HT-29 (cell line): Measurements from ENCODE around the gene KRT36. TPM values are rescaled to one million over a fixed set of nuclear protein-coding genes. Genes with fewer than 3 reads are reported as not detected.
A peak's percentile ranks its signal among the peaks of the same experiment; 100 is the strongest.

Experiments used
- DNase-seq: peaks from one replicate; pipeline ENCODE4 v3.0.0-alpha.2; 2015; ENCODE audit warnings: low spot score
- total RNA-seq: library from RNA; depleted of rRNA; stranded (reverse); fragments of >200 nt; shearing (Covaris generic); gene quantifications from 2 replicates; pipeline ENCODE4 v1.2.3, GENCODE V29; 2014; rRNA removed

The KRT36 gene
- not detected in 2 replicates for total RNA-seq

DNA sequence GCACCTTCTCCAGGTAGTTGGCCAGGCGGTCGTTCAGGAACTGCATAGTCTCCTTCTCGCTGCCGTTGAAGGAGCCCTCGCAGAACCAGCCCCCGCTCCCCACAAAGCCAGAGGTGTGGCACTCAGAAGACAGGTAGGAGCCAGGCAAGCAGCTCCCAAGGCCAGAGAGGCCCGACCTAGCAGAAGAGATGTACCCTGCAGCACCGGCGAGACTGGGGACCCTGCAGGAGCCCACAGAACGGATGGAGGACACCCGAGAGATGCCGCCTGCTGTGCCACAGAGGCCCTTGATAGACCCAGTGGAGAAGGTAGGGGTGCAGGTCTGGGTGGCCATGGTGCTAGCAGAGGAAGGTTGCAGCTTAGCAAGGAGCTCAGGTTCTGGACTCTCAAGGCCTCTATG, at the start of gene KRT36:
Gene KRT36 (minus strand): TSS at position 380 of the 400 bp plus-strand sequence. CDS start 46 bp downstream, at position 334.
- no peak for DNase-seq

DNA sequence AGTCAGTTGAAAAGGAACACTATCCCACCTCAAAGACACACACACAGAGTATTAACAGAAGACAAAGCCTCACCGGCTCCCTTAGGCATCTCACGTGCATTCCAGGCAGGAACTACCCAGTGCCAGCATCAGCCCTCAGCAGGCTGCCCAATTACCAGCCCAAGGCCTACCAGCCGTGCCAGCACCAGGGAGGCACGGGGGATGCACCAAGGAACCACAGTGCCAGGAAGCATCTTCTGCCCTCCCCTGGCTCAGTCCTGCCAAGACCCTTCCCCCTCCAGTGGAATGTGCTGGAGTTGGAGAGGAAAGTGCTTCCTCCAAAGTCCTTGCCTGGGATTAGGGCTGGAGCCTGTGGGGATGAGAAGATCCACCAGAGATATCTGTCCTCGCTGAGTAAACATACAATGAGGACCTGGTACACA, 49.4 kb upstream of the KRT36 start:
- DNase-seq = no peak

DNA sequence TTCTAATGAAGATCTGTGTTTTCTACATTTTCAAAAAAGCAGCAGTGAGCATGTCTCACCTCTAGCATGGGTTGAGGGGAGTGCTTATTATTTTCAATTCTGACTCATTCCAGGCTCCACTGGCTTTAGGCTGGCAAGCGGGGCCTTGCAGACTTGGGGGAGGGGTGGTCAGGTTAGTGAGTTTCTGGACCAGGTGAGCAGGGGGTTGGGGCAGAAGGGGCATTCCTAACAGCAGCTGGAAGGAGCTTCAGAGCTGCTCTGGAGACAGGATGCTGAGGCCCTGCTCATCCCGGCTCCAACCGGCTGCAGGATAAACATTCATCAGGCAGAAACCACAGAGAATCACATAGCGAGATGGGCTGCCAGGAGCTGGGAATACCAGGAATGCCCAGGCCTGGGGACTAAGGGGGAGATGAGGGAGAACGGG, 48.9 kb upstream of the KRT36 start:
- no peak for DNase-seq

DNA sequence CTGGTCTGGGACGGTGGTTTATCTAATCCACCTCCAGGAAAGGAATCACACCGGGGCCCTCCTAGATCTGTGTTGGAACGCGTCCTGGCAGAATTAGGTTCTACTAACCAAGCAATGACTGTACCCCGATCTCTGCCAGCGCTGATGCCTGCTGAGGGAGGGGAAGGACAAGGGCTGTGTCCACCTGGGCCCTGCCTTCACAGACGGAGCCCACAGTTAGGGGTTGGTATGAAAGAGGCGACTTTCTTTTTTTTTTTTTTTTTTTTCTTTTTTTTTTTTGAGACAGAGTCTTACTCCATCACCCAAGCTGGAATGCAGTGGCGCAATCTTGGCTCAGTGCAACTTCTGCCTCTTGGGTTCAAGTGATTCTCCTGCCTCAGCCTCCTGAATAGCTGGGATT, 48.3 kb upstream of the KRT36 start:
- DNase-seq = no peak

DNA sequence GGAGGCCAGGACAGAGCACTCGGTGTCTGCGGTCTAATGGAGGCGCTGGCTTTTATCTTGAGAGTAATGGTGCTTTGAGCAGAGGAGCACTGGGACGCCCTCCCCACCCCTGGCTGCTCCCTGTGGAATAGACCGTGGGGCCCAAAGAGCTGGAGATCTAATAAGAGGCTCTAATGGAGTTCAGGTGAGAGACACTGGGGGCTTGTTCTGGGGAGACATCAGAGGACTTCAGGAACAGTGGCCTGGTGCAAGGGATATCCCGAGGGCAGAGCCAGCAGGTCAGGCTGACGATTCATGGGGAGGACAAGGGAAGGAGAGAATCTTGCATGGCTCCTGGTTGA, 47.9 kb upstream of the KRT36 start:
- no peak for DNase-seq

DNA sequence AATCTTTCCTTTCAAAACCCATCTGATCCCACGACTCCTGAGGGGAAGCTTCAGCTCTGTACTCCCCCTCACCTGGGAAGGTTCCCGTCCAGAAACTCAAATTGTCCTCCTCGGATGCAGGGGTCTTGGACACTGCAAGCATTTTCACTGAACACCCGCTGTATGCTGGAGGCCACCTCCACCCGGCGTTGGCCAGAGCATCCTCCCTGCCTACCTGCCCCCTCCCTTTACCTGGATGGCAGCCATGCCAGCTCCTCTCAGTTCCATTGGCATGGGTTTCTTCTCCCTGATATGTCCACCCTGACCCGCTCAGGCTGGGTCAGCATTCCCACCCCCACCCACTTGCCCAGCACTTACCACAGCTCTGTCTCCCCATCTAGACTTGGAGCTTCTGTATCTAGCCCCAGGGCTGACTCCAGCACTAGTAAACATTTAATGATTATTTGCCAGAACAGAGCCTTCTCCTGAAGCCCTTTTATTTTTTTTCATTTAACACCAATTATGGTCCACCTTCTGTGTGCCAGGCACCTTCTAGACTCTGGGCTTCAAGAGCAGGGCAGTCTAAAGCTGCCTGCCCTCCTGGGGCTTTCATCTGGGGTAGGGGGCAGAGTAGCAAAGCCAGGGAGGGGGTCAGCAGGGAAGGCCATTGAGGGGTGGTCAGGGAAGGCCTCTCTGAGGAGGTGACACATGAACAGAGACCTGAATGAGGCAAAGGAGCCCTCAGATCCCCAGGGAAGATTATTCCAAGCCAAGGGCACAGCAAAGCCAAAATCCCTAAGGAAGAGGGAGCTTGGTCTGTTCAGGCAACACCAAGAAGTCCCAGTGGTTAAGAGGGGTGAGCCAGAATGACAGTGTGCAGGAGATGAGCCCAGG, 47.3 kb upstream of the KRT36 start:
- no peak for DNase-seq

DNA sequence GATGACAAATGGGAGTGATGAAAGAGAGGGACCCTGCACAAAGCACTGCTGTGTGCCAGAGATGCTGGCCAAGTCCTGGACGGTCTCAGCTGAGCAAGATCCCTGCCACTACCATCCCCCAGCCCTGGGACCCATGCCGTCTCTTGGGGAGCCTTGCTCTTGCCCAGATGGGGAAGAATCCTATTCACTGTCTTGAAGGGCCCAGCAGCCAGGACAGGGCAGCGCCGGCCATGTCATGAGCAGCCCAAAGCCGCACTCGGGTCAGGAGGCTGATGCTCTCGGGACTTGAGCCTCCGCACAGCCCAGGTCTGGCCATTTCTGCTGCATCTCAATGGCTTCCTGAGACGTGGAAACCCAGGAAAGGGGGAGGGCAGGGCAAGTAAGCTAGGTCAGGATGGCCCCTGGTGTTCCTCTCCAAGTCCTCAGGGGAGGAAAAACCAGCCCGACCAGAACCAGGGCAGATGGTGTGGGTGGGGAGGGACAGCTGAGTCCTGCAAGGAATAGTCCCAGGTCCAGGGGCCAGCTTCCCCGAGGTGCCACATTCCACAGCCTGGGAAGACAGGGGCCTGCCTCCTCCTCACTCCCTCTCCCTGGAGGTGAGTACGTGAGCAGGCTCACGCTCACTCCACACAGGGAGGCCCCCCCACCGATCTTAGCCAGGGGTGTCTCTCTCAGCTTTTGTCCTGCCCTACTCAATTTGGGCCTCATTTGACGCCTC, 46.2 kb upstream of the KRT36 start:
- peak; percentile 89 for DNase-seq

DNA sequence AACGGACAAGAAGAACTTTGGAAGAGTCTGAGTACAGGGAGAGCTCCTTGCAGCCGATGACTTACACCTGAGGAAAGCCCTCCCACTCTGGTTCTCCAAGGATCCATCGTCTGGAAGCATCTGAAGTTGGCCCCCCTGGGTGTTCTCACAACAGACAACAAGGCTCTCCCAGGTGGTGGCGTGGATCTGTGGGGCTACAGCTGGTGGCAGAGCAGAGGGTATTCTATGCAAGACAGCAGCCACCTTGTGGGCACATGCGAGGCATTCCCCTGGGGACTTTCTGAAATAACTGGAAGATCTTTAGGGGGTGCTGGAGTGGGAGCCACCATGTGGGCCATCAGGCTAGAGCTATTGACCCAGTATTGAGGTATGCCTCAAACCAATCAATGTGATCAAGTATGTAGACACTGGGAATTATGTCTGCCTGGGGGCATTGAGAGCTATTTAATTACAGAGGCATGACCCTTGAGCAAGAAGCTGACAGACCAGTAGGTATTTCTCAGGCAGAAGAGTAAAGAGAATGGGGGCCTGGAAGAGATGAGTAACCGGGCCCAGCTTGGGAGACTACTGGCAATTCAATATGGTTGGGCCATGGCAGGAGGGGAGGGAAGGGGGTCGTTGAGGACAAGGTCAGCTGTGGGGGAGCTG, 45.3 kb upstream of the KRT36 start:
- DNase-seq = no peak

DNA sequence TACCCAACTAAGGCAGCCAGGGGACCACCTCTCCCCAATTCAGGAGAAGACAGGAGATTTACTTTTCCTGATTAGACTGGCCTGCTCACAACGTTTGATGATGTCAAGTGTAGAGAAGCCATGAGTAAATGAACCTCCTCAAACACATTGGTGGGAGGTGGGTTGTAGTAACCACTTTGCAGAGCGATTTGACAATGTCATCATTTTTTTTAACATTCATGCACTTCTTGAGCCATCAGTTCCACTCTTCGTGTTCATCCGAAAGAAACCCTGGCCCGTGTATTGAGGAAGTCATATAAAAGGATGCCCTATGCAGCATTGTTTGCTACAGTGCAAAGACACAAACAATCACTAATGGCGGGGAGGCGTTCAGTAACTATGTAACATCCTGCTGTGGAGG, 43.9 kb upstream of the KRT36 start:
- DNase-seq = no peak

DNA sequence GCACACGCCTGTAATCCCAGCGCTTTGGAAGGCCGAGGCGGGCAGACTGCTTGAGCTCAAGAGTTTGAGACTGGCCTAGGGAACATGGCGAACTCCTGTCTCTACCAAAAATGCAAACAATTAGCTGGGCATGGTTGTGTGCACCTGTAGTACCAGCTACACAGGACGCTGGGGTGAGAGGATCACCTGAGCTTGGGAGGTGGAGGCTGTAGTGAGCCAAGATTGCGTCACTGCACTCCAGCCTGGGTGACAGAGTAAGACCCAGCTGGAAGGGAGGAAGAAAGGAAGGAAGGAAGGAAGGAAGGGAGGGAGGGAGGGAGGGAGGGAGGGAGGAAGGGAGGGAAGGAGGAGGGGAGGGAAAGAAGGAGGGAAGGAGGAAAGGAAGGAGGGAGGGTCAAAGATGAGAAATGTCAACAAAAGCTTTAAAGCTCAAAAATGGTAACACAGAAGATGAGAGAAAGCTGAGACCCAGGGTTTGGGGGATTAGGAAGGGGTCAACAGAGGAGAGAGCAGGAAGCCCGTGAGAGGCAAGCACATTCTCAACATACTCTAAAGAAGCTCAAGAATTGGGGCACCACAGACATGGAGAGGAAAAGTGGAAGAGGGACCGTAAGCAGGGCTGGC, 43.3 kb upstream of the KRT36 start:
- no peak for DNase-seq

DNA sequence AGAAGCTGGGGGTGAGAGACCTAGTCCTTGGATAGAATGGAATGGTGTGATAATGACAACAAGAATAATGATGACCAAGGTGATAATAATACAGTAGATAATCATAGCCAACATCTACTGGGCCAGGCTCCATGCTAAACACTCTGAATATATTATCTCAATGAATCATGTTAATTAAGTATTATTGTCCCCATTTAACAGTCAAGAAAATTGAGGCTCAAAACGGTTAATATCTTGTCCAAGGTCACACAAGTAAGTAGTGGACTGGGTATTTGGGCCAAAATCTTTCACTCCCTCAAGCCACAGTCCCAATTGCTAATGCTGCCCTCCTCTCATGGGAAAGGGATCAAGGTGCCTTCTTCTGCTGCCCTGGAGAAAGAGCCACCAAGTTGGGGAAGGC, 42.3 kb upstream of the KRT36 start:
- DNase-seq = no peak

DNA sequence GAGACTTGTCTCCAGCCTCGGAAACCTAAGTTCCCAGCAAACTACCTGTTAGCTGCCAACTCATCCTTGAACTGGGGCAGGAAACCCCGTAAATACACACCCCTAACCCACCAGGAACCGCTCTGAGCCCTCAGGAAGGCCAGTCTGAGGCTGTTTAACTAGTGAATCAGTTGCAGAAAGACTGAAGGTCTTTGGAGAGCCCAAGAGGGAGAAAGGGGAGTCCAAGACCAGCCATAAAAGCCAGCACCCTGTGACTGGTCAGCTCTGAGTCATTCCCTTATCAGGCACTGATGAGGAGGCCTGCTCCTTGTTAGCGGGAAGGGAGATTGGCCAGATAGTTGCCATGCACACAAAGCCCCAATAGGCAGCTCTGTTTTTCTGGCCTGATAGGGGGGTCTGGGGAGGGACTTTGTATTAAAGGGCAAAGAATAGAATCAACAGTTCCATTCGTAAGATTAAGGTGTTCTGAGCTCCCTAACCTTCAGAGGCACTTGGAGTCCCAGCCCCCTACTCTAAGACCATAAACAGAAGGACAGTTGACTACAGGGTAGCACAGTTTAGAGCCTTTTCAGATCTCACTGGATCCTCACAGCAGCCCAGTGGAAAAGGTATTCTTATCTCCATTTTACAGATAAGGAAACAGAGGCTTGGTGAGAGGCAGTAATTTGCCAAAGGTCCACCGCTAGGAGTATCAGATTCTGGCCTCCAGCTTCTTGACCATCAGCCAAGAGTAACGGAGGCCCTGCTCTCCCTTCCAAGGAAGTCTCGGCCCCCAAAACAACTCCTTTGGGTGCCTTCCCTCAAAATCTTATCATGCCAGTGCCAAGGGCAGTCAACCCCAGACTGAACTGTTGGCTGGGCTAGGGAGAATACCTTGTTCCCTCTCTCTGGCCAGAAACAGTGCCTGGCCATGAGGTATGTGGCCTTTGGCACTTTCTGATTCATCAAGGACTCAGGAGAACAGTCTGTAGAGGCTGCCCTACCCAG, 40.6 kb upstream of the KRT36 start:
- peak; percentile 95 for DNase-seq

DNA sequence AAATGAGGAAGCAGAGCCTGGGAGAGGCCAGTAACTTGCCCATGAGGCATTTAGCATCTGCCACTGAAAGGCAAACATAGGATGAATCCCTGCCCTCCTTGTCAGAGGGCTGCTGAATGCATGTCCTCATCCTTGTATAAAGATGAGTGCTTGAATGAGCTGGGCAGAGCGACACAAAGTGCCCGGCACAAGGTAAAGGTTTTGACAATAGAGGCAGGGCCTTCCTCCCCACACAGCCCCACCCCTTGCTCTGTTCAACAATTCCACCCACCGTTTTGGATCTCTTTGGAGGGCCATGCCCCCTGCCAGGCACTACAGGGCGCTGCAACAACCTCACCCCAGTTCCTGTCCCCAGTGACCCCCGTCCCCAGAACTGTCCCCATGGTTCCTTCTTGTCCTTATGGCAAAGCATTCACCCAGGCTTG, 39.8 kb upstream of the KRT36 start:
- DNase-seq = peak; percentile 51

DNA sequence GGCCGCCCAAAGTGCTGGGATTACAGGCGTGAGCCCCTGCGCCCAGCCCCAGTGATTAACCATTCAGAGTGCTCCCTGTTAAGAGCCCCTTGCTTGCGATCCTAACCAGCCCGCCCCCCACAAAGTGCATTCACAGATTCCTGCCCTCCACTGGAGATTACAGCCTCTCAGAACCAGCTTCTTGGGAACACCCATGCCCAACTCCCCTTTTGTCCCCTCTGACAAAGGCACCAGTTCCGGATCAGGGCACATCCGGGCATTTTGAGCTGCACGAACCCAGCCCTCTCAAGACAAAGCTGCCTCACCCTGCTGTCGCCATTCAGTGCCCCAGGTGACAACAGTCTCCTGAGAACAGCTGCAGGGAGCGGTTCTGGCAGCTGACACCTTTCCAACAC, 39.2 kb upstream of the KRT36 start:
- DNase-seq = peak; percentile 41

DNA sequence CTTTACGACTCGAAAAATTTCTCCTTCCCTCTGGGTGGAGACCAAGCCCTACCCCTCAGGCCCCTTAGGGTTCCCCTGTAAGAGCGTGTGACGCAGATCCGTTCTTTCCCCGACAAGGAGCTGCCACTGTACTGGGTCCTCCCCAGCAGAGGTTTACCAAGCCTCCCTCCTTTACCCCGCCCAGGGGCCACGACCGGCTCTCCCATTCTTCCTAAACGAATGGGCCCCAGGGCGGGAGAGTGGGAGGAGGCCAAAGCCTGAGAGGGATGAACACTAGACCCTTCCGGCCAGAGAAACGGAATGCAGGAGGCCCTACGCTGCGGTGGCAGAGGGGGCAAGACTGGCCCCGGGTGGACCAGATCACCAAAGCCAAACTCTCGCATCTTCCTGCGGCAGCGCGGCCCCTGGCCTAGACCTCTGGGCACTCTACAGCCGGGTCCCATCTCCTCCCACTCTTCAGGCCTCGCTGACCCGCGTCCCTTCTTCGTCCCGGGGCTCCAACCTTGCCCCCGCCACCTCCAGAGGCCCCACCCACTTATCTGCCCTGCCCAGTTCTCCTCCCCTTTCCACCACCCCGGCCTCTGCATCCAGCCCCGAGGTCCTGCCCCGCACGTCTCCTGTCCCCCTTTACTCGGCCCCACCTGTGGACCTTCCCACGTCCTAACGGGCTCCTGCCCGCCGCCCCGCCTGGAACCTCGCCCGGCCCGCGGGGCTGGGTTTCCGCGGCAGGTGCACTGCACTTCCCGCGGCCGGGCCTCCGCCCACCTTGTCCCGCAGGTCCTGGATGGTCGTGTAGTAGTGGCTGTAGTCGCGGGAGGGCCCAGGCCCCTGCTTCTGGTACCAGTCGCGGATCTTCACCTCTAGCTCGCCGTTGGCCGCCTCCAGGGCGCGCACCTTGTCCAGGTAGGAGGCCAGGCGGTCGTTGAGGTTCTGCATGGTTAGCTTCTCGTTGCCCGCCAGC, 37.6 kb upstream of the KRT36 start:
- peak; percentile 57 for DNase-seq

DNA sequence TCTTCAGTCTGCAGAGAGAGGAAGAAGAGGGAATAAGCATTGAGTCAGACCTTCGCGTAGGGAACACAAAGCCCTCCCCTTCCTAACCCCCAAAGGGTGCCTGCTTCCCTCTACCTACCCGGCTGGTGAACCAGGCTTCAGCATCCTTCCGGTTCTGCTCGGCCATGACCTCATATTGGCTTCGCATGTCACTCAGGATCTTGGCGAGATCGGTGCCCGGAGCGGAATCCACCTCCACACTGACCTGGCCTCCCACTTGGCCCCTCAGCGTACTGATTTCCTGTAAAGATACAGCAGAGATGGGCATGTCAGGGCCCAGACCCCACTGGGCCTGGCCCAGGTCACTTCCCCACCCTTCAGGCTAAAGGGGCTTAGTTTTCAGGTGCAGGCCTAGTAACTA, 34.6 kb upstream of the KRT36 start:
- DNase-seq = no peak

DNA sequence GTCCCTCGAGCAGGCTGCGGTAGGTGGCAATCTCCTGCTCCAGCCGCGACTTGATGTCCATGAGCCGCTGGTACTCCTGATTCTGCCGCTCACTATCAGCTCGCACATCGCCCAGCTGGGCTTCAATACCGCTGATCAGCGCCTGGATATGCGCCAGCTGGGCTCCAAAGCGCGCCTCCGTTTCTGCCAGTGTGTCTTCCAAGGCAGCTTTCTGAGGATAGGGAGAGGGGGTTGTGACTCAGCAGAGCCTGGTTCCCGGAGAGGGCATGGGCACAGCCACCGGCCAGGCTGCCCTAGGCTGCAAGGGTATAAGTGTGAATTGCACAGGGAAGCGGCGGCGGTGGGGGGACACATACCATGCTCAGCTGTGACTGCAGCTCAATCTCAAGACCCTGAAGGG, 34.1 kb upstream of the KRT36 start:
- DNase-seq = peak; percentile 81

DNA sequence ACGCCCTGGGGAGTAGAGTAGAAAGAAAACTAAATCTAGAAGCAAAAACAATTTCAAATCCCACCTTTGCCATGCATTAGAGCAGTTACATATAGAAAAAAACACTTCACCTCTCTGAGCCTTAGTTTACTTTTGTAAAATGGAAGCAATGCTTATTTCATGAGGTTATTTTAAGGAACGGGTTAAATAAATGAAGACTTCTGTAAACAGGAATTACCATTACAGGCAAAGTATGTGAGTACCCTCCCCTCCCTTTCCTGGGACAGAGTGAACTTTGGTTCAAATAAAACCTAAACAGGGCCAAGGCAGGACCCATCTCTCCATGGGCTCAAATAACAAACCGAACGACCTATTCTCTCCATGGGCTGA, 33.5 kb upstream of the KRT36 start:
- peak; percentile 42 for DNase-seq
